ENCODE results near the gene C19orf33. TPM values are rescaled to one million over a fixed set of nuclear protein-coding genes. Genes with fewer than 3 reads are reported as not detected.

Gene C19orf33
- not detected in 2 replicates for total RNA-seq

GRCh38 chr19:38303517-38304351, at the start of gene C19orf33:
Gene C19orf33, plus strand, starts transcription at chr19:38304251. Its CDS starts 11 bp downstream, at chr19:38304262.

GRCh38 chr19:38264486-38265212, 39.4 kb upstream of the C19orf33 start, which contains the start of gene SPINT2:
Gene SPINT2, plus strand, starts transcription at chr19:38264573. Its CDS starts 320 bp downstream, at chr19:38264893.

GRCh38 chr19:38315657-38316476, 11.8 kb downstream of the C19orf33 start, which contains the start of gene YIF1B:
Gene YIF1B, minus strand, starts transcription at chr19:38315947. Its CDS starts 30 bp downstream, at chr19:38315917.

GRCh38 chr19:38319421-38320258, 15.6 kb downstream of the C19orf33 start, which contains the start of gene KCNK6:
Gene KCNK6, plus strand, starts transcription at chr19:38319845. Its CDS starts 106 bp downstream, at chr19:38319951.

Small RNA genes within 50 kb of the gene (small RNA-seq; reads per million reads assigned to genes)
- not detected for gene RF00019 (ENCODE audit: low replicate concordance)

Other genes with a start within 250 kb of the C19orf33 start
- gene DPF1, start 80.0 kb upstream of the C19orf33 start, total RNA-seq: 0.88 and 5.9 TPM in 2 replicates
- 0.44 and 1.6 TPM in 2 replicates for gene PPP1R14A, start 47.9 kb upstream of the C19orf33 start, total RNA-seq
- 4.9 and 9.8 TPM in 2 replicates for gene SPINT2, start 39.7 kb upstream of the C19orf33 start, total RNA-seq
- gene YIF1B, start 11.7 kb downstream of the C19orf33 start, total RNA-seq: 73.3 and 84.5 TPM in 2 replicates
- 10.5 and 13.1 TPM in 2 replicates for gene KCNK6, start 15.6 kb downstream of the C19orf33 start, total RNA-seq
- gene CATSPERG, start 31.6 kb downstream of the C19orf33 start, total RNA-seq: 1.1 TPM in 1 of 2 replicates, not detected in the other
- gene PSMD8, start 70.3 kb downstream of the C19orf33 start, total RNA-seq: 326 and 416 TPM in 2 replicates
- gene GGN, start 83.8 kb downstream of the C19orf33 start, total RNA-seq: 0.44 and 0.57 TPM in 2 replicates
- 3.7 and 10.2 TPM in 2 replicates for gene SPRED3, start 84.4 kb downstream of the C19orf33 start, total RNA-seq
- gene FAM98C, start 98.8 kb downstream of the C19orf33 start, total RNA-seq: 9.7 and 11.2 TPM in 2 replicates
- gene RASGRP4, start 122.0 kb downstream of the C19orf33 start, total RNA-seq: not detected in 2 replicates
- gene RYR1, start 129.4 kb downstream of the C19orf33 start, total RNA-seq: under 0.01 TPM in 2 replicates

All from placental pericyte (primary cell).